ENCODE measurements around the gene CALHM5.

Gene CALHM5

GRCh38 chr6:116564311-116564710 lies 52.9 kb downstream of the CALHM5 start:
- no peaks in the 10 kb centered on the region for H3K79me2 ChIP-seq (ENCODE audit: insufficient read depth, low read length)
- H3K4me2 ChIP-seq (ENCODE audit: low read depth, low read length, poor library complexity, severe bottlenecking), result no peak overlapping the region
- no peaks in the 10 kb centered on the region for H3K36me3 ChIP-seq (ENCODE audit: insufficient read depth, low read length)

GRCh38 chr6:116564921-116565872 lies 53.8 kb downstream of the CALHM5 start:
- Histone ChIP-seq H3K9me3 (ENCODE audit: insufficient read depth, low read depth, low read length) (no peaks in the 10 kb centered on the region), H3K4me1 (ENCODE audit: insufficient read depth, low read length, poor library complexity, severe bottlenecking) (peaks cover 13% of the 10 kb centered on the region), H3K36me3 (ENCODE audit: insufficient read depth, low read length) (no peaks in the 10 kb centered on the region), H3K79me2 (ENCODE audit: insufficient read depth, low read length) (peaks cover 4% of the 10 kb centered on the region; the same call in 1 of the 2 replicates), H4K20me1 (ENCODE audit: insufficient read depth, low read length, poor library complexity, severe bottlenecking) (no peaks in the 10 kb centered on the region), H3K9me2 (replicated peaks; ENCODE audit: low read depth, low read length) (no peaks in the 10 kb centered on the region), H3K9ac (ENCODE audit: low read depth, low read length, poor library complexity, severe bottlenecking) (no peak overlapping the region), H3K27me3 (ENCODE audit: insufficient read depth, low read length, poor library complexity, severe bottlenecking) (no peaks in the 10 kb centered on the region), H2AFZ (ENCODE audit: low read length) (no peak overlapping the region), H3F3A (ENCODE audit: low read depth) (no peaks in the 10 kb centered on the region), H3K4me2 (ENCODE audit: low read depth, low read length, poor library complexity, severe bottlenecking) (no peak overlapping the region), H3K4me3 (ENCODE audit: low read length, poor library complexity, severe bottlenecking) (no peak overlapping the region)
- TF ChIP-seq EZH2phosphoT487 (IDR thresholded peaks at IDR 0.05; ENCODE audit: borderline replicate concordance), result no peak
- TF ChIP-seq CTCF (conservative IDR thresholded peaks at IDR 0.05; ENCODE audit: low read length), result no peak

More at GRCh38 chr6:116564311-116564710, 52.9 kb downstream of the CALHM5 start:
- Histone ChIP-seq H3K9me3 (ENCODE audit: insufficient read depth, low read depth, low read length) (no peaks in the 10 kb centered on the region), H3K4me1 (ENCODE audit: insufficient read depth, low read length, poor library complexity, severe bottlenecking) (peaks cover 4% of the 10 kb centered on the region), H3F3A (ENCODE audit: low read depth) (no peaks in the 10 kb centered on the region), H2AFZ (ENCODE audit: low read length) (no peak overlapping the region), H3K27me3 (ENCODE audit: insufficient read depth, low read length, poor library complexity, severe bottlenecking) (no peaks in the 10 kb centered on the region), H3K4me3 (ENCODE audit: low read length, poor library complexity, severe bottlenecking) (no peak overlapping the region), H3K9me2 (replicated peaks; ENCODE audit: low read depth, low read length) (no peaks in the 10 kb centered on the region), H3K9ac (ENCODE audit: low read depth, low read length, poor library complexity, severe bottlenecking) (no peak overlapping the region), H4K20me1 (ENCODE audit: insufficient read depth, low read length, poor library complexity, severe bottlenecking) (no peaks in the 10 kb centered on the region)
- no peak for TF ChIP-seq CTCF (conservative IDR thresholded peaks at IDR 0.05; ENCODE audit: low read length)
- TF ChIP-seq EZH2phosphoT487 (IDR thresholded peaks at IDR 0.05; ENCODE audit: borderline replicate concordance), result no peak

- Histone ChIP-seq H3F3A (ENCODE audit: low read depth) (no peaks in the 10 kb centered on the region), H3K9me3 (ENCODE audit: insufficient read depth, low read depth, low read length) (no peaks in the 10 kb centered on the region), H3K4me2 (ENCODE audit: low read depth, low read length, poor library complexity, severe bottlenecking) (no peak overlapping the region), H3K4me1 (ENCODE audit: insufficient read depth, low read length, poor library complexity, severe bottlenecking) (peaks cover 25% of the 10 kb centered on the region), H3K79me2 (ENCODE audit: insufficient read depth, low read length) (peaks cover 26% of the 10 kb centered on the region), H3K9ac (ENCODE audit: low read depth, low read length, poor library complexity, severe bottlenecking) (no peak overlapping the region), H3K4me3 (ENCODE audit: low read length, poor library complexity, severe bottlenecking) (no peak overlapping the region), H3K9me2 (replicated peaks; ENCODE audit: low read depth, low read length) (no peaks in the 10 kb centered on the region), H3K36me3 (ENCODE audit: insufficient read depth, low read length) (no peaks in the 10 kb centered on the region), H2AFZ (ENCODE audit: low read length) (no peak overlapping the region), H3K27me3 (ENCODE audit: insufficient read depth, low read length, poor library complexity, severe bottlenecking) (no peaks in the 10 kb centered on the region), H4K20me1 (ENCODE audit: insufficient read depth, low read length, poor library complexity, severe bottlenecking) (peaks cover 15% of the 10 kb centered on the region)
- TF ChIP-seq CTCF (conservative IDR thresholded peaks at IDR 0.05; ENCODE audit: low read length), result no peak
- TF ChIP-seq EZH2phosphoT487 (IDR thresholded peaks at IDR 0.05; ENCODE audit: borderline replicate concordance), result no peak
Observed at GRCh38 chr6:116568111-116568510, 56.7 kb downstream of the CALHM5 start.
